GM23338 (cell line): ENCODE data around the gene SLC66A3. TPM values are rescaled to one million over a fixed set of nuclear protein-coding genes. Genes with fewer than 3 reads are reported as not detected.

Experiments
- ATAC-seq: fragments of 200-7000 bp; cut with Tn5 transposase; 3 replicates; pipeline ENCODE4 v1.9.1; 2020
- DNase-seq: peaks from one replicate; pipeline ENCODE4 v3.0.0-alpha.2; 2015; ENCODE audit warnings: low spot score
- H2AFZ ChIP-seq: fragments of 200-600 bp; sonication (generic); 2 replicates; pipeline ENCODE4 v1.8.0; 2016; ENCODE audit warnings: antibody characterized with exemption, mild to moderate bottlenecking, moderate library complexity
- H3F3A ChIP-seq: fragments of 200-600 bp; sonication (generic); replicated peaks from 2 replicates; pipeline ENCODE4 v1.8.0; 2017; ENCODE audit warnings: antibody characterized with exemption, mixed run types, low read depth
- H3K27ac ChIP-seq: fragments of 200-600 bp; sonication (generic); 2 replicates; pipeline ENCODE4 v1.6.1; 2016; ENCODE audit warnings: low read depth
- H3K27me3 ChIP-seq: fragments of 200-600 bp; sonication (generic); 2 replicates; pipeline ENCODE4 v1.8.0; 2016; ENCODE audit warnings: mild to moderate bottlenecking, mixed run types, moderate library complexity; ENCODE audit not compliant: insufficient read depth
- H3K36me3 ChIP-seq: fragments of 200-600 bp; sonication (generic); 2 replicates; pipeline ENCODE4 v1.8.0; 2016; ENCODE audit warnings: mild to moderate bottlenecking; ENCODE audit not compliant: insufficient read depth
- H3K4me1 ChIP-seq: fragments of 200-600 bp; sonication (generic); 2 replicates; pipeline ENCODE4 v1.8.0; 2016; ENCODE audit warnings: mild to moderate bottlenecking, moderate library complexity; ENCODE audit not compliant: insufficient read depth
- H3K4me2 ChIP-seq: fragments of 200-600 bp; sonication (generic); 2 replicates; pipeline ENCODE4 v1.7.1; 2017; ENCODE audit warnings: mixed run types
- H3K4me3 ChIP-seq: fragments of 200-600 bp; sonication (generic); 2 replicates; pipeline ENCODE4 v1.6.1; 2016; ENCODE audit warnings: mixed run types
- H3K79me2 ChIP-seq: fragments of 200-600 bp; sonication (generic); replicated peaks from 2 replicates; pipeline ENCODE4 v1.8.0; 2017; ENCODE audit warnings: mild to moderate bottlenecking; ENCODE audit not compliant: insufficient read depth
- H3K9me2 ChIP-seq: fragments of 200-600 bp; sonication (generic); 2 replicates; pipeline ENCODE4 v1.8.0; 2017; ENCODE audit not compliant: insufficient read depth
- H4K20me1 ChIP-seq: fragments of 200-600 bp; sonication (generic); replicated peaks from 2 replicates; pipeline ENCODE4 v1.8.0; 2017; ENCODE audit warnings: mild to moderate bottlenecking; ENCODE audit not compliant: insufficient read depth
- H3K27ac Mint-ChIP-seq: 2 replicates; pipeline ENCODE4 v1.8.0; 2020; ENCODE audit warnings: inconsistent platforms, mild to moderate bottlenecking, moderate library complexity, mixed read lengths
- H3K27me3 Mint-ChIP-seq: 3 replicates; pipeline ENCODE4 v1.8.0; 2022; ENCODE audit warnings: low read depth, mild to moderate bottlenecking, moderate library complexity, mixed read lengths, inconsistent platforms; ENCODE audit not compliant: insufficient read depth, poor library complexity
- H3K36me3 Mint-ChIP-seq: 3 replicates; pipeline ENCODE4 v1.8.0; 2021; ENCODE audit warnings: low read depth, mild to moderate bottlenecking, inconsistent platforms, moderate library complexity, mixed read lengths
- H3K4me1 Mint-ChIP-seq: 3 replicates; pipeline ENCODE4 v1.8.0; 2020; ENCODE audit warnings: mild to moderate bottlenecking, inconsistent platforms, mixed read lengths
- H3K4me3 Mint-ChIP-seq: 3 replicates; pipeline ENCODE4 v1.8.0; 2021; ENCODE audit warnings: moderate library complexity, mild to moderate bottlenecking, inconsistent platforms, mixed read lengths
- H3K9me3 Mint-ChIP-seq: 3 replicates; pipeline ENCODE4 v1.8.0; 2020; ENCODE audit warnings: moderate library complexity, mild to moderate bottlenecking, inconsistent platforms, mixed read lengths
- CTCF ChIP-seq, 2 experiments: fragments of 200-600 bp in 1 of 2; sonication (generic) in 1 of 2; conservative IDR thresholded peaks; 2 replicates each; pipeline versions ENCODE4 v1.5.1 to v1.6.1; 2016 to 2017; ENCODE audit warnings: antibody characterized with exemption in 2 of 2, low read depth in 2 of 2, mild to moderate bottlenecking in 2 of 2, moderate library complexity in 1 of 2
- EZH2 ChIP-seq: fragments of 200-600 bp; sonication (generic); IDR thresholded peaks from one replicate; pipeline ENCODE4 v1.8.0; 2017; ENCODE audit warnings: antibody characterized with exemption, mild to moderate bottlenecking, low read depth; ENCODE audit not compliant: unreplicated experiment
- EZH2phosphoT487 ChIP-seq: fragments of 200-600 bp; sonication (generic); IDR thresholded peaks from one replicate; pipeline ENCODE4 v1.8.1; 2018; ENCODE audit warnings: antibody characterized with exemption; ENCODE audit not compliant: unreplicated experiment
- POLR2AphosphoS5 ChIP-seq: IDR thresholded peaks from 2 replicates; pipeline ENCODE4 v1.6.1; 2016; ENCODE audit warnings: antibody characterized with exemption, low read depth
- REST ChIP-seq: IDR thresholded peaks from one replicate; pipeline ENCODE4 v1.6.1; 2018; ENCODE audit warnings: antibody characterized with exemption; ENCODE audit not compliant: unreplicated experiment
- STAT1 ChIP-seq: IDR thresholded peaks from one replicate; pipeline ENCODE4 v1.6.1; 2016; ENCODE audit warnings: antibody characterized with exemption; ENCODE audit not compliant: unreplicated experiment
- ZNF114 ChIP-seq: fragments of 250-450 bp; sonication (Bioruptor Pico); IDR thresholded peaks from 2 replicates; pipeline ENCODE4 v1.5.0; 2020; ENCODE audit warnings: mild to moderate bottlenecking, moderate library complexity
- ZNF462 ChIP-seq: fragments of 250-450 bp; sonication (Bioruptor Pico); IDR thresholded peaks from 2 replicates; pipeline ENCODE4 v1.5.0; 2020; ENCODE audit warnings: mild to moderate bottlenecking, moderate library complexity
- polyA plus RNA-seq: library from polyadenylated mRNA; unstranded; fragments of >200 nt; fragmentation: Nextera tagmentation; extraction: Ambion mirVana; gene quantifications from 2 replicates; pipeline ENCODE4 v1.2.1, GENCODE V29; 2016
- total RNA-seq: library from RNA; depleted of rRNA; stranded (reverse); fragments of >200 nt; shearing (Covaris generic); gene quantifications from 2 replicates; pipeline ENCODE4 v1.2.3, GENCODE V29; 2014

SLC66A3 gene
- total and polyA plus RNA-seq, 2 experiments from 2014 or later: 13.7 to 18.4 TPM

GRCh38 chr2:11174222-11174621 is 19.0 kb downstream of the SLC66A3 start (continued):
- no peak for TF ChIP-seq REST

- Histone ChIP-seq H3K79me2 (no peaks in the 10 kb centered on the region), H3K4me1 (no peaks in the 10 kb centered on the region), H3K36me3 (no peaks in the 10 kb centered on the region), H3F3A (no peaks in the 10 kb centered on the region), H2AFZ (no peak overlapping the region), H3K4me3 (no peak overlapping the region), H3K4me2 (no peak overlapping the region), H3K9me2 (no peaks in the 10 kb centered on the region), H3K27me3 (no peaks in the 10 kb centered on the region), H3K27ac (no peak overlapping the region), H4K20me1 (no peaks in the 10 kb centered on the region)
- H3K4me3 Mint-ChIP-seq: no peak overlapping the region
- H3K27me3 Mint-ChIP-seq: no peaks in the 10 kb centered on the region
- no peaks in the 10 kb centered on the region for H3K9me3 Mint-ChIP-seq
- no peak for DNase-seq
- H3K27ac Mint-ChIP-seq: no peak overlapping the region
- peaks cover 4% of the 10 kb centered on the region; the same call in 2 of the 3 replicates for H3K4me1 Mint-ChIP-seq
- no peak; the same call in 2 of the 3 replicates for ATAC-seq
- H3K36me3 Mint-ChIP-seq: no peaks in the 10 kb centered on the region
- TF ChIP-seq EZH2 (no peak), STAT1 (no peak), CTCF (conservative IDR thresholded peaks at IDR 0.05; ENCODE audit: low read depth in 2 of 2) (no peak), ZNF114 (CRISPR knock-in tag) (no peak), REST (no peak), EZH2phosphoT487 (no peak), POLR2AphosphoS5 (no peak), ZNF462 (no peak)
Measured at GRCh38 chr2:11175293-11175795, 20.1 kb downstream of the SLC66A3 start.
